Endometrium (tissue), 2 donors: ENCODE data around the gene PIGK.
"Not testable (repeated sequence)": the region's sequence is repeated elsewhere in the genome, so short reads cannot be mapped to it uniquely, and the experiment has no call there.

Experiments
- FAIRE-seq: peaks from 2 replicates; lab custom pipeline; 2012; peaks lifted over from hg19 to GRCh38; lab: Jason Lieb, UNC
- donor health status: control.
- donor health status: control.

Gene PIGK

GRCh38 chr1:77219166-77219887 is at the start of gene PIGK:
TSS of gene PIGK (minus strand) at chr1:77219430. CDS start at chr1:77219402, 28 bp downstream.
- peak; percentile 60 for FAIRE-seq

GRCh38 chr1:77267035-77267434 is 47.8 kb upstream of the PIGK start:
- no peak for FAIRE-seq

GRCh38 chr1:77265180-77265579 is 46.0 kb upstream of the PIGK start:
- no peak for FAIRE-seq

GRCh38 chr1:77263708-77264107 is 44.5 kb upstream of the PIGK start:
- no peak for FAIRE-seq

GRCh38 chr1:77253211-77253610 is 34.0 kb upstream of the PIGK start:
- no peak for FAIRE-seq

GRCh38 chr1:77250126-77250525 is 30.9 kb upstream of the PIGK start:
- no peak for FAIRE-seq

GRCh38 chr1:77245830-77246229 is 26.6 kb upstream of the PIGK start:
- FAIRE-seq: peak; percentile 23

- no peak for FAIRE-seq
Measured at GRCh38 chr1:77239311-77239710, 20.1 kb upstream of the PIGK start.

- FAIRE-seq: no peak
Measured at GRCh38 chr1:77238462-77238861, 19.2 kb upstream of the PIGK start.

- no peak for FAIRE-seq
Measured at GRCh38 chr1:77234943-77235342, 15.7 kb upstream of the PIGK start.

- no peak for FAIRE-seq
Measured at GRCh38 chr1:77234096-77234495, 14.9 kb upstream of the PIGK start.

GRCh38 chr1:77232829-77233228 is 13.6 kb upstream of the PIGK start:
- no peak for FAIRE-seq

- no peak for FAIRE-seq
Measured at GRCh38 chr1:77230051-77230450, 10.8 kb upstream of the PIGK start.

GRCh38 chr1:77228836-77229235 is 9.6 kb upstream of the PIGK start:
- no peak for FAIRE-seq

- FAIRE-seq: no peak
Measured at GRCh38 chr1:77227381-77227780, 8.2 kb upstream of the PIGK start.

- no peak for FAIRE-seq
Measured at GRCh38 chr1:77222496-77222895, 3.3 kb upstream of the PIGK start.

- FAIRE-seq: no peak
Measured at GRCh38 chr1:77220687-77221463, 1.6 kb upstream of the PIGK start.

GRCh38 chr1:77218477-77219165 is 609 bp downstream of the PIGK start:
- no peak for FAIRE-seq

- not testable (repeated sequence) for FAIRE-seq
Measured at GRCh38 chr1:77204043-77204442, 15.2 kb downstream of the PIGK start.

GRCh38 chr1:77202751-77203150 is 16.5 kb downstream of the PIGK start:
- no peak for FAIRE-seq

GRCh38 chr1:77200806-77201205 is 18.4 kb downstream of the PIGK start:
- no peak for FAIRE-seq

GRCh38 chr1:77200293-77200692 is 18.9 kb downstream of the PIGK start:
- no peak for FAIRE-seq

GRCh38 chr1:77197351-77197750 is 21.9 kb downstream of the PIGK start:
- no peak for FAIRE-seq
